K562 (cell line): ENCODE measurements around the gene PHF21A. TPM values are rescaled to one million over a fixed set of nuclear protein-coding genes. Genes with fewer than 3 reads are reported as not detected.

Experiments
- ATF7 ChIP-seq: fragments of 450-650 bp; IDR thresholded peaks from 2 replicates; pipeline ENCODE4 v1.7.1; 2014; ENCODE audit warnings: mild to moderate bottlenecking, moderate library complexity
- BHLHE40 ChIP-seq: IDR thresholded peaks from 2 replicates; pipeline ENCODE4 v1.6.1; 2011; ENCODE audit warnings: low read length, improper control_type of control experiment
- CBX1 ChIP-seq: sonication (generic); IDR thresholded peaks from 2 replicates; pipeline ENCODE4 v1.6.1; 2016; ENCODE audit warnings: antibody characterized with exemption, low read depth, mild to moderate bottlenecking
- FOXM1 ChIP-seq, 2 experiments: fragments of 450-650 bp in 1 of 2; sonication (generic) in 1 of 2; formaldehyde crosslinking in 1 of 2; IDR thresholded peaks; 2 replicates each; pipeline versions ENCODE4 v1.6.1 to v1.9.0; 2017 to 2022; ENCODE audit warnings: low read depth in 2 of 2, mild to moderate bottlenecking in 2 of 2, missing genetic modification reagents in 1 of 2, moderate library complexity in 1 of 2
- GABPA ChIP-seq: fragments of 200-800 bp; sonication (Bioruptor generic); conservative IDR thresholded peaks from 2 replicates; pipeline ENCODE4 v1.6.1; 2016; ENCODE audit warnings: low read depth, missing genetic modification characterization, missing compliant biosample characterization
- HNRNPUL1 ChIP-seq: fragments of 200-400 bp; formaldehyde crosslinking; IDR thresholded peaks from 2 replicates; pipeline ENCODE4 v1.6.1; 2017; ENCODE audit warnings: low read length
- KDM5B ChIP-seq: fragments of 200-600 bp; sonication (generic); IDR thresholded peaks from 2 replicates; pipeline ENCODE4 v1.6.1; 2012; ENCODE audit warnings: low read depth, mild to moderate bottlenecking, moderate library complexity, low read length, control low read depth, inconsistent platforms; ENCODE audit not compliant: insufficient replicate concordance
- KLF10 ChIP-seq: fragments of 250-450 bp; sonication (Bioruptor Pico); IDR thresholded peaks from 2 replicates; pipeline ENCODE4 v1.6.1; 2021; ENCODE audit warnings: matching md5 sums
- NONO ChIP-seq, 2 experiments: fragments of 200-400 bp in 1 of 2; fragments of 450-650 bp in 1 of 2; formaldehyde crosslinking in 1 of 2; IDR thresholded peaks; 2 replicates each; pipeline ENCODE4 v1.6.1; 2017; ENCODE audit warnings: low read depth in 2 of 2, mild to moderate bottlenecking in 2 of 2, moderate library complexity in 2 of 2, low read length in 1 of 2
- RBM15 ChIP-seq: fragments of 200-400 bp; formaldehyde crosslinking; IDR thresholded peaks from 2 replicates; pipeline ENCODE4 v1.6.1; 2018; ENCODE audit warnings: mild to moderate bottlenecking, low read length, moderate library complexity; ENCODE audit not compliant: insufficient read depth
- TGIF2 ChIP-seq: sonication (generic); formaldehyde crosslinking; IDR thresholded peaks from 2 replicates; pipeline ENCODE4 v1.8.1; 2022; ENCODE audit warnings: mild to moderate bottlenecking, missing genetic modification reagents, moderate library complexity
- ZNF124 ChIP-seq: sonication (generic); formaldehyde crosslinking; IDR thresholded peaks from 2 replicates; pipeline ENCODE4 v1.8.1; 2022; ENCODE audit warnings: missing genetic modification reagents
- polyA plus RNA-seq, 8 experiments: library from polyadenylated mRNA; depleted of rRNA in 4 of 8; stranded (reverse) in 5 of 8; unstranded in 3 of 8; fragments of >200 nt; fragmentation: Nextera tagmentation in 2 of 8; fragmentation: Illumina TruSeq in 1 of 8; extraction: Ambion mirVana in 2 of 8; extraction: Trizol in 1 of 8; gene quantifications; 2 replicates each; pipeline versions ENCODE4 v1.2.1 to v1.2.3, GENCODE V29; 2011 to 2014; ENCODE audit warnings: inconsistent platforms in 1 of 8, missing spikeins in 1 of 8
- total RNA-seq, 7 experiments: library from RNA; depleted of rRNA in 6 of 7; stranded (reverse); fragments of >200 nt in 6 of 7; fragmentation: Illumina TruSeq in 2 of 7; extraction: Trizol in 2 of 7; gene quantifications; 2 replicates each; pipeline versions ENCODE4 v1.2.1 to v1.2.3, GENCODE V29; 2011 to 2021; ENCODE audit warnings: low replicate concordance in 1 of 7
- TF ChIP-seq, protein P1 (sequence below): fragments of 250-450 bp; sonication (Bioruptor Pico); IDR thresholded peaks from 2 replicates; pipeline ENCODE4 v1.8.0; 2022; ENCODE audit warnings: inconsistent platforms
- TF ChIP-seq, protein P2 (sequence below): sonication (generic); formaldehyde crosslinking; IDR thresholded peaks from 2 replicates; pipeline ENCODE4 v1.9.0; 2022; ENCODE audit warnings: mild to moderate bottlenecking, missing genetic modification reagents
- TF ChIP-seq, protein P3 (sequence below): fragments of 250-450 bp; sonication (Bioruptor Pico); IDR thresholded peaks from 2 replicates; pipeline ENCODE4 v1.5.1; 2021; ENCODE audit warnings: mild to moderate bottlenecking
- TF ChIP-seq, protein P4 (sequence below): IDR thresholded peaks from 3 replicates; pipeline ENCODE4 v1.6.1; 2011; ENCODE audit warnings: borderline replicate concordance, mild to moderate bottlenecking, moderate library complexity; ENCODE audit not compliant: insufficient read length; ENCODE audit errors: extremely low read depth
- TF ChIP-seq, protein P5 (sequence below): sonication (generic); formaldehyde crosslinking; IDR thresholded peaks from 2 replicates; pipeline ENCODE4 v1.8.0; 2022; ENCODE audit warnings: mild to moderate bottlenecking, missing genetic modification reagents, borderline replicate concordance

PHF21A gene
- total and polyA plus RNA-seq, 9 of the 15 experiments (the other 6 are each of a cell fraction or from before 2014, with no cell fraction given) = 1.5 to 32.4 (median 10.7) TPM

DNA sequence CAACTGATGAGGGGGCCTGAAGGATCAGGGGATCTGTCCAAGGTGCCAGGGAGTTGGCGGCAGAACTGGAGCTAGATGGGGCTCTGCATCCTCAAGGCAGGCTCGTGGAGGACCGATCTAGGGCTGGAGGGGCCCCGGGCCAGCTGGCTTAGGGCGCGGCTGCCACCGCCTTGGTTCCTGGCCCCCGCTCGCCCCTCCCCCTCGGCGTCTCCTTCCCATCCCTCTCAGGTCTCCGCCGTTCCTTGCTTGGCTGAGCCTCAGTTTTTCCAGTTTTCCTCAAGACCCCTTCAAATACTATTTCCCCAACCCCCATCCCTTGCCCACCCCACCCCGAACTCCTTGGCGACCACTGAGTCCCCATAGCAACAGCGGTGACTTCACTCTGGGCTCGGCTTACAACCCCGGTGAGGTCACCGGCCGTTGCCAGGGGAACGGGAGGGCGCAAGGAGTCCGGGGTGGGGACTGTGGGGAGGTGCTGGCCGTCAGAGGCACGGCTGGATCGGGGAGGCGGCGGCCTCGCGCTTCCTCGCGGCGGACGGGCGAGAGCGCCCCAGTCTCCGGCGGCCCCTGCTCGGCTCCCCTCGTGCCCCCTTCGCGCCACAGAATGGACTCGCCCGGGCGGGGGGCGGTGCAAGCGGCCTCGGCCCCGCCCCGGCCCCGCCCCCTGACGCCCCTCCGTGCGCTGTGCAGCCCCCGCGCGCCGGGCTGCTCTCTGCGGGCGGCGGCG, 221.6 kb downstream of the PHF21A start (continued):
- TF ChIP-seq, protein P1, sequence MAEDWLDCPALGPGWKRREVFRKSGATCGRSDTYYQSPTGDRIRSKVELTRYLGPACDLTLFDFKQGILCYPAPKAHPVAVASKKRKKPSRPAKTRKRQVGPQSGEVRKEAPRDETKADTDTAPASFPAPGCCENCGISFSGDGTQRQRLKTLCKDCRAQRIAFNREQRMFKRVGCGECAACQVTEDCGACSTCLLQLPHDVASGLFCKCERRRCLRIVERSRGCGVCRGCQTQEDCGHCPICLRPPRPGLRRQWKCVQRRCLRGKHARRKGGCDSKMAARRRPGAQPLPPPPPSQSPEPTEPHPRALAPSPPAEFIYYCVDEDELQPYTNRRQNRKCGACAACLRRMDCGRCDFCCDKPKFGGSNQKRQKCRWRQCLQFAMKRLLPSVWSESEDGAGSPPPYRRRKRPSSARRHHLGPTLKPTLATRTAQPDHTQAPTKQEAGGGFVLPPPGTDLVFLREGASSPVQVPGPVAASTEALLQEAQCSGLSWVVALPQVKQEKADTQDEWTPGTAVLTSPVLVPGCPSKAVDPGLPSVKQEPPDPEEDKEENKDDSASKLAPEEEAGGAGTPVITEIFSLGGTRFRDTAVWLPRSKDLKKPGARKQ (CRISPR knock-in tag) = no peak
- TF ChIP-seq, protein P2, sequence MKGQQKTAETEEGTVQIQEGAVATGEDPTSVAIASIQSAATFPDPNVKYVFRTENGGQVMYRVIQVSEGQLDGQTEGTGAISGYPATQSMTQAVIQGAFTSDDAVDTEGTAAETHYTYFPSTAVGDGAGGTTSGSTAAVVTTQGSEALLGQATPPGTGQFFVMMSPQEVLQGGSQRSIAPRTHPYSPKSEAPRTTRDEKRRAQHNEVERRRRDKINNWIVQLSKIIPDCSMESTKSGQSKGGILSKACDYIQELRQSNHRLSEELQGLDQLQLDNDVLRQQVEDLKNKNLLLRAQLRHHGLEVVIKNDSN (CRISPR knock-in tag) = no peak
- TF ChIP-seq HNRNPUL1 (no peak), NONO (IDR thresholded peaks at IDR 0.05; ENCODE audit: low read depth in 2 of 2, low read length in 1 of 2) (peak in 1 of 2 experiments; percentile 99; a peak in 2 of 4 replicates), KDM5B (no peak), ATF7 (peak; percentile 99), CBX1 (no peak), KLF10 (CRISPR knock-in tag) (no peak), ZNF124 (CRISPR knock-in tag) (no peak), FOXM1 (IDR thresholded peaks at IDR 0.05; ENCODE audit: low read depth) (no peak), FOXM1 (CRISPR knock-in tag; IDR thresholded peaks at IDR 0.05; ENCODE audit: low read depth) (0 out of 2 replicates have a peak, but pooled peaks have one; percentile 12), RBM15 (no peak), GABPA (no peak), TGIF2 (CRISPR knock-in tag) (no peak), BHLHE40 (peak; percentile 90)
- TF ChIP-seq, protein P3, sequence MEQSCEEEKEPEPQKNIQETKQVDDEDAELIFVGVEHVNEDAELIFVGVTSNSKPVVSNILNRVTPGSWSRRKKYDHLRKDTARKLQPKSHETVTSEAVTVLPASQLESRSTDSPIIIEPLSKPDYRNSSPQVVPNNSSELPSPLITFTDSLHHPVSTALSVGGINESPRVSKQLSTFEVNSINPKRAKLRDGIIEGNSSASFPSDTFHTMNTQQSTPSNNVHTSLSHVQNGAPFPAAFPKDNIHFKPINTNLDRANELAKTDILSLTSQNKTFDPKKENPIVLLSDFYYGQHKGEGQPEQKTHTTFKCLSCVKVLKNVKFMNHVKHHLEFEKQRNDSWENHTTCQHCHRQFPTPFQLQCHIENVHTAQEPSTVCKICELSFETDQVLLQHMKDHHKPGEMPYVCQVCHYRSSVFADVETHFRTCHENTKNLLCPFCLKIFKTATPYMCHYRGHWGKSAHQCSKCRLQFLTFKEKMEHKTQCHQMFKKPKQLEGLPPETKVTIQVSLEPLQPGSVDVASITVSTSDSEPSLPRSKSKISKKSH (CRISPR knock-in tag) = no peak
- TF ChIP-seq, protein P4, sequence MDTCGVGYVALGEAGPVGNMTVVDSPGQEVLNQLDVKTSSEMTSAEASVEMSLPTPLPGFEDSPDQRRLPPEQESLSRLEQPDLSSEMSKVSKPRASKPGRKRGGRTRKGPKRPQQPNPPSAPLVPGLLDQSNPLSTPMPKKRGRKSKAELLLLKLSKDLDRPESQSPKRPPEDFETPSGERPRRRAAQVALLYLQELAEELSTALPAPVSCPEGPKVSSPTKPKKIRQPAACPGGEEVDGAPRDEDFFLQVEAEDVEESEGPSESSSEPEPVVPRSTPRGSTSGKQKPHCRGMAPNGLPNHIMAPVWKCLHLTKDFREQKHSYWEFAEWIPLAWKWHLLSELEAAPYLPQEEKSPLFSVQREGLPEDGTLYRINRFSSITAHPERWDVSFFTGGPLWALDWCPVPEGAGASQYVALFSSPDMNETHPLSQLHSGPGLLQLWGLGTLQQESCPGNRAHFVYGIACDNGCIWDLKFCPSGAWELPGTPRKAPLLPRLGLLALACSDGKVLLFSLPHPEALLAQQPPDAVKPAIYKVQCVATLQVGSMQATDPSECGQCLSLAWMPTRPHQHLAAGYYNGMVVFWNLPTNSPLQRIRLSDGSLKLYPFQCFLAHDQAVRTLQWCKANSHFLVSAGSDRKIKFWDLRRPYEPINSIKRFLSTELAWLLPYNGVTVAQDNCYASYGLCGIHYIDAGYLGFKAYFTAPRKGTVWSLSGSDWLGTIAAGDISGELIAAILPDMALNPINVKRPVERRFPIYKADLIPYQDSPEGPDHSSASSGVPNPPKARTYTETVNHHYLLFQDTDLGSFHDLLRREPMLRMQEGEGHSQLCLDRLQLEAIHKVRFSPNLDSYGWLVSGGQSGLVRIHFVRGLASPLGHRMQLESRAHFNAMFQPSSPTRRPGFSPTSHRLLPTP = no peak
- TF ChIP-seq, protein P5, sequence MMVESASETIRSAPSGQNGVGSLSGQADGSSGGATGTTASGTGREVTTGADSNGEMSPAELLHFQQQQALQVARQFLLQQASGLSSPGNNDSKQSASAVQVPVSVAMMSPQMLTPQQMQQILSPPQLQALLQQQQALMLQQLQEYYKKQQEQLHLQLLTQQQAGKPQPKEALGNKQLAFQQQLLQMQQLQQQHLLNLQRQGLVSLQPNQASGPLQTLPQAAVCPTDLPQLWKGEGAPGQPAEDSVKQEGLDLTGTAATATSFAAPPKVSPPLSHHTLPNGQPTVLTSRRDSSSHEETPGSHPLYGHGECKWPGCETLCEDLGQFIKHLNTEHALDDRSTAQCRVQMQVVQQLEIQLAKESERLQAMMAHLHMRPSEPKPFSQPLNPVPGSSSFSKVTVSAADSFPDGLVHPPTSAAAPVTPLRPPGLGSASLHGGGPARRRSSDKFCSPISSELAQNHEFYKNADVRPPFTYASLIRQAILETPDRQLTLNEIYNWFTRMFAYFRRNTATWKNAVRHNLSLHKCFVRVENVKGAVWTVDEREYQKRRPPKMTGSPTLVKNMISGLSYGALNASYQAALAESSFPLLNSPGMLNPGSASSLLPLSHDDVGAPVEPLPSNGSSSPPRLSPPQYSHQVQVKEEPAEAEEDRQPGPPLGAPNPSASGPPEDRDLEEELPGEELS (CRISPR knock-in tag) = no peak
